H1 (cell line): ENCODE results near the gene NOL12. TPM values are rescaled to one million over a fixed set of nuclear protein-coding genes. Genes with fewer than 3 reads are reported as not detected.

Experiments used
- ATF3 ChIP-seq: IDR thresholded peaks from 2 replicates; pipeline ENCODE4 v1.6.1; 2011; ENCODE audit warnings: low read depth, mild to moderate bottlenecking, low read length; ENCODE audit not compliant: insufficient read depth
- RAD21 ChIP-seq, 2 experiments: IDR thresholded peaks in 1 of 2; conservative IDR thresholded peaks in 1 of 2; 2 replicates each; pipeline ENCODE4 v1.6.1; 2011; ENCODE audit warnings: low read depth in 2 of 2, low read length in 2 of 2, improper control_type of control experiment in 1 of 2, inconsistent platforms in 1 of 2, mild to moderate bottlenecking in 1 of 2, moderate library complexity in 1 of 2
- TAF7 ChIP-seq: optimal IDR thresholded peaks from 2 replicates; pipeline ENCODE3; 2011; ENCODE audit warnings: low read depth, mild to moderate bottlenecking, inconsistent platforms, low read length, moderate library complexity, borderline replicate concordance
- polyA plus RNA-seq, 7 experiments: library from polyadenylated mRNA; depleted of rRNA in 3 of 7; stranded (reverse) in 5 of 7; unstranded in 2 of 7; fragments of >200 nt in 5 of 7; fragments of 200-250 nt in 2 of 7; gene quantifications; 1 replicate in 5 of 7; 2 replicates in 1 of 7; 4 replicates in 1 of 7; pipeline versions ENCODE4 v1.2.1 to v1.2.3, GENCODE V29; 2011 to 2013; ENCODE audit warnings: missing spikeins in 2 of 7, mixed read lengths in 2 of 7
- total RNA-seq: library from RNA; stranded (reverse); fragmentation: NEBNext Ultra II Directional; extraction: Animal tissue kit (Norgen Biotek cat#: 25700); gene quantifications from 2 replicates; pipeline ENCODE4 v1.2.1, GENCODE V29; 2021

Gene NOL12
- total and polyA plus RNA-seq, 2 of the 8 experiments (the other 6 are each of a cell fraction or from before 2014, with no cell fraction given): 25.3 to 28.3 TPM

- no peak for TF ChIP-seq ATF3
- no peak for TF ChIP-seq TAF7
- TF ChIP-seq RAD21 (IDR thresholded peaks at IDR 0.05 in 1 of 2, conservative IDR thresholded peaks at IDR 0.05 in 1 of 2; ENCODE audit: low read depth in 2 of 2, low read length in 2 of 2): no peak
These were observed 4.3 kb downstream of the NOL12 start (continued) for GRCh38 chr22:37690407-37690806.
